SJCRH30 (cell line): ENCODE measurements around the gene FAIM2. TPM values are rescaled to one million over a fixed set of nuclear protein-coding genes. Genes with fewer than 3 reads are reported as not detected.

Source experiments
- DNase-seq, 2 experiments: peaks; one replicate each; pipeline ENCODE4 v3.0.0-alpha.2; 2015 to 2020
- H3K27ac ChIP-seq: fragments of 250-450 bp; sonication (Bioruptor Pico); 2 replicates; pipeline ENCODE4 v1.5.1; 2020; ENCODE audit warnings: mild to moderate bottlenecking, moderate library complexity
- H3K27me3 ChIP-seq: fragments of 250-450 bp; sonication (Bioruptor Pico); 2 replicates; pipeline ENCODE4 v1.5.1; 2020; ENCODE audit warnings: mild to moderate bottlenecking, moderate library complexity
- H3K36me3 ChIP-seq: fragments of 250-450 bp; sonication (Bioruptor Pico); 2 replicates; pipeline ENCODE4 v1.5.1; 2020; ENCODE audit warnings: mild to moderate bottlenecking, moderate library complexity
- H3K4me1 ChIP-seq: fragments of 250-450 bp; sonication (Bioruptor Pico); 2 replicates; pipeline ENCODE4 v1.5.1; 2020; ENCODE audit warnings: mild to moderate bottlenecking, moderate library complexity
- H3K4me3 ChIP-seq: fragments of 250-450 bp; sonication (Bioruptor Pico); 2 replicates; pipeline ENCODE4 v1.5.1; 2020; ENCODE audit warnings: mild to moderate bottlenecking, moderate library complexity
- H3K9me3 ChIP-seq: fragments of 250-450 bp; sonication (Bioruptor Pico); replicated peaks from 2 replicates; pipeline ENCODE4 v1.5.1; 2020; ENCODE audit warnings: mild to moderate bottlenecking, moderate library complexity
- total RNA-seq: library from RNA; depleted of rRNA; stranded (reverse); fragments of >200 nt; shearing (Covaris generic); gene quantifications from 2 replicates; pipeline ENCODE4 v1.2.3, GENCODE V29; 2014; rRNA removed

The FAIM2 gene
- total RNA-seq, 1 experiment from 2014 or later = 0.67 TPM

GRCh38 chr12:49818241-49818895 is 85.3 kb downstream of the FAIM2 start:
- no peak for DNase-seq
- H3K4me1 ChIP-seq = peaks cover 13% of the 10 kb centered on the region; the same call in 1 of the 2 replicates
- no peak overlapping the region for H3K27ac ChIP-seq
- no peak overlapping the region for H3K4me3 ChIP-seq
- peaks cover 50% of the 10 kb centered on the region for H3K36me3 ChIP-seq
- no peaks in the 10 kb centered on the region for H3K9me3 ChIP-seq
- no peaks in the 10 kb centered on the region for H3K27me3 ChIP-seq

Other genes with a start within 250 kb of the FAIM2 start
- gene FMNL3, start 196.5 kb downstream of the FAIM2 start, total RNA-seq = 33.0 and 39.2 TPM in 2 replicates
- gene TMBIM6, start 162.3 kb downstream of the FAIM2 start, total RNA-seq = 400 TPM in 2 replicates
- 80.1 and 80.7 TPM in 2 replicates for gene NCKAP5L, start 75.5 kb downstream of the FAIM2 start, total RNA-seq
- gene BCDIN3D, start 60.8 kb downstream of the FAIM2 start, total RNA-seq = 4.7 and 5.3 TPM in 2 replicates
- gene AQP2, start 46.8 kb upstream of the FAIM2 start, total RNA-seq = not detected in 2 replicates
- 0.18 TPM in 1 of 2 replicates, not detected in the other for gene AQP5, start 58.0 kb upstream of the FAIM2 start, total RNA-seq
- gene AQP6, start 69.0 kb upstream of the FAIM2 start, total RNA-seq = not detected in 2 replicates
- gene RACGAP1, start 121.6 kb upstream of the FAIM2 start, total RNA-seq = 148 and 152 TPM in 2 replicates
- 7.5 and 8.9 TPM in 2 replicates for gene ASIC1, start 153.7 kb upstream of the FAIM2 start, total RNA-seq
- gene SMARCD1, start 181.4 kb upstream of the FAIM2 start, total RNA-seq = 79.7 and 84.2 TPM in 2 replicates
- gene GPD1, start 200.1 kb upstream of the FAIM2 start, total RNA-seq = 0.23 and 0.24 TPM in 2 replicates
- gene COX14, start 208.3 kb upstream of the FAIM2 start, total RNA-seq = 25.3 and 36.3 TPM in 2 replicates